Endodermal cell (in vitro differentiated cells): ENCODE results near the gene NAA38. TPM values are rescaled to one million over a fixed set of nuclear protein-coding genes. Genes with fewer than 3 reads are reported as not detected.
A peak's percentile ranks its signal among the peaks of the same experiment; 100 is the strongest.

ENCODE experiments used
- DNase-seq: peaks from one replicate; pipeline ENCODE4 v3.0.0-alpha.2; 2017
- H3K27ac ChIP-seq: 2 replicates; pipeline ENCODE4 v1.5.1; 2013; ENCODE audit warnings: mild to moderate bottlenecking, low read depth, low read length, moderate library complexity
- H3K27me3 ChIP-seq: 2 replicates; pipeline ENCODE4 v1.6.1; 2013; ENCODE audit warnings: mild to moderate bottlenecking, low read length, moderate library complexity; ENCODE audit not compliant: insufficient read depth, control insufficient read depth, poor library complexity, severe bottlenecking
- H3K36me3 ChIP-seq: 2 replicates; pipeline ENCODE4 v1.7.0; 2013; ENCODE audit warnings: mild to moderate bottlenecking, low read length, moderate library complexity; ENCODE audit not compliant: control insufficient read depth, insufficient read depth
- H3K4me1 ChIP-seq: one replicate; pipeline ENCODE4 v1.7.0; 2013; ENCODE audit warnings: low read length; ENCODE audit not compliant: control insufficient read depth, insufficient read depth
- H3K4me3 ChIP-seq: 2 replicates; pipeline ENCODE4 v1.5.1; 2013; ENCODE audit warnings: mild to moderate bottlenecking, low read length, moderate library complexity
- H3K9ac ChIP-seq: 2 replicates; pipeline ENCODE4 v1.6.1; 2013; ENCODE audit warnings: mild to moderate bottlenecking, low read length, moderate library complexity; ENCODE audit not compliant: poor library complexity, severe bottlenecking; ENCODE audit errors: extremely low read depth
- H3K9me3 ChIP-seq: 2 replicates; pipeline ENCODE4 v1.6.1; 2013; ENCODE audit warnings: mild to moderate bottlenecking, low read length, moderate library complexity; ENCODE audit not compliant: control insufficient read depth
- H3K27ac Mint-ChIP-seq: 2 replicates; pipeline ENCODE4 v1.8.0; 2020; ENCODE audit warnings: mixed read lengths
- H3K27me3 Mint-ChIP-seq: 2 replicates; pipeline ENCODE4 v1.8.0; 2021; ENCODE audit warnings: mild to moderate bottlenecking, mixed read lengths; ENCODE audit not compliant: insufficient read depth
- H3K36me3 Mint-ChIP-seq: 2 replicates; pipeline ENCODE4 v1.8.0; 2020; ENCODE audit warnings: low read depth, mixed read lengths
- H3K4me1 Mint-ChIP-seq: 2 replicates; pipeline ENCODE4 v1.8.0; 2020; ENCODE audit warnings: mixed read lengths
- H3K4me3 Mint-ChIP-seq: 2 replicates; pipeline ENCODE4 v1.8.0; 2020; ENCODE audit warnings: mild to moderate bottlenecking, moderate library complexity, mixed read lengths
- H3K9me3 Mint-ChIP-seq: 2 replicates; pipeline ENCODE4 v1.8.0; 2020; ENCODE audit warnings: mild to moderate bottlenecking, mixed read lengths
- CTCF ChIP-seq: fragments of 200-600 bp; sonication (generic); conservative IDR thresholded peaks from 2 replicates; pipeline ENCODE4 v1.5.0; 2021; ENCODE audit warnings: antibody characterized with exemption, mild to moderate bottlenecking
- WGBS, 2 experiments: methylation state at CpG; one replicate each; pipeline versions ENCODE4 v1.1.5 to v1.1.7; 2013; ENCODE audit warnings: missing lambda C conversion rate in 2 of 2, mixed read lengths in 1 of 2; ENCODE audit not compliant: insufficient coverage in 1 of 2, insufficient read length in 1 of 2; 5-methylcytosine and 5-hydroxymethylcytosine counted together
- total RNA-seq, 2 donors: library from RNA; stranded (reverse); fragmentation: NEBNext Ultra II Directional in 1 of 2; extraction: Animal tissue kit (Norgen Biotek cat#: 25700) in 1 of 2; gene quantifications; 2 replicates in 1 of 2; 3 replicates in 1 of 2; pipeline ENCODE4 v1.2.1, GENCODE V29; 2021

The NAA38 gene
- total RNA-seq, 2 donors from 2014 or later = 38.9 to 44.8 TPM

GRCh38 chr17:7834957-7835813, 22.2 kb downstream of the NAA38 start:
- peak overlapping the region; percentile 99 for H3K27ac Mint-ChIP-seq
- peak; percentile 100 for DNase-seq
- peak; percentile 84 for TF ChIP-seq CTCF
- peaks cover 36% of the 10 kb centered on the region for H3K27me3 Mint-ChIP-seq
- Histone ChIP-seq H3K27ac (peak overlapping the region; percentile 97), H3K36me3 (no peaks in the 10 kb centered on the region), H3K4me3 (peak overlapping the region; percentile 92), H3K27me3 (peaks cover 31% of the 10 kb centered on the region), H3K9me3 (no peaks in the 10 kb centered on the region), H3K4me1 (peaks cover 5% of the 10 kb centered on the region), H3K9ac (peak overlapping the region; percentile 97)
- no peaks in the 10 kb centered on the region for H3K9me3 Mint-ChIP-seq
- WGBS, 2 experiments = 0% methylated on average over 29 to 69 of the region's 69 CpGs
- peaks cover 33% of the 10 kb centered on the region for H3K4me1 Mint-ChIP-seq
- H3K36me3 Mint-ChIP-seq = peaks cover 4% of the 10 kb centered on the region
- peak overlapping the region; percentile 93 for H3K4me3 Mint-ChIP-seq

- peaks cover 30% of the 10 kb centered on the region for H3K4me1 Mint-ChIP-seq
- Histone ChIP-seq H3K36me3 (no peaks in the 10 kb centered on the region), H3K4me3 (peak overlapping the region; percentile 85), H3K9me3 (no peaks in the 10 kb centered on the region), H3K4me1 (peaks cover 5% of the 10 kb centered on the region), H3K27ac (peak overlapping the region; percentile 97), H3K27me3 (peaks cover 31% of the 10 kb centered on the region), H3K9ac (peak overlapping the region; percentile 97)
- DNase-seq = no peak
- peaks cover 42% of the 10 kb centered on the region for H3K27me3 Mint-ChIP-seq
- H3K27ac Mint-ChIP-seq = peak overlapping the region; percentile 99
- H3K4me3 Mint-ChIP-seq = peak overlapping the region; percentile 93
- 0 to 1% methylated on average over 4 to 20 of the region's 20 CpGs for WGBS, 2 experiments
- no peak for TF ChIP-seq CTCF
- H3K36me3 Mint-ChIP-seq = no peaks in the 10 kb centered on the region
- no peaks in the 10 kb centered on the region for H3K9me3 Mint-ChIP-seq
Measured at GRCh38 chr17:7834542-7834956, 22.8 kb downstream of the NAA38 start.

- Mint-ChIP-seq H3K9me3 (no peaks in the 10 kb centered on the region), H3K4me1 (peaks cover 24% of the 10 kb centered on the region), H3K4me3 (peak within 1 kb of the TSS; percentile 93), H3K36me3 (no peaks in the 10 kb centered on the region), H3K27me3 (peaks cover 48% of the 10 kb centered on the region), H3K27ac (peak within 1 kb of the TSS; percentile 99)
- 1 to 4% methylated on average over 11 to 49 of the region's 49 CpGs for WGBS, 2 experiments
- TF ChIP-seq CTCF = no peak
- DNase-seq = peak; percentile 98
- no peaks in the 10 kb centered on the region for H3K36me3 ChIP-seq
- peak within 1 kb of the TSS; percentile 85 for H3K4me3 ChIP-seq
- H3K4me1 ChIP-seq = peaks cover 4% of the 10 kb centered on the region
- peak within 1 kb of the TSS; percentile 97 for H3K27ac ChIP-seq
- H3K27me3 ChIP-seq = peaks cover 31% of the 10 kb centered on the region
- no peaks in the 10 kb centered on the region for H3K9me3 ChIP-seq
- H3K9ac ChIP-seq = peak within 1 kb of the TSS; percentile 97
Measured at GRCh38 chr17:7833795-7834541, 23.4 kb downstream of the NAA38 start, which contains the start of gene KDM6B. TSS of gene KDM6B (plus strand) at chr17:7834217. CDS start at chr17:7845555, 11,338 bp downstream.
